Activated CD4-positive, alpha-beta T cell treated with anti-CD3 and anti-CD28 coated beads for 36 hours (primary cell): ENCODE data around the gene PHLPP1. TPM values are rescaled to one million over a fixed set of nuclear protein-coding genes. Genes with fewer than 3 reads are reported as not detected.
A peak's percentile ranks its signal among the peaks of the same experiment; 100 is the strongest.
"Not testable (repeated sequence)": the region's sequence is repeated elsewhere in the genome, so short reads cannot be mapped to it uniquely, and the experiment has no call there.

Experiments used
- ATAC-seq: fragments of 200-7000 bp; cut with Tn5 transposase; one replicate; pipeline ENCODE4 v1.10.0; 2021; ENCODE audit warnings: mild to moderate bottlenecking, moderate library complexity
- CTCF ChIA-PET: fragments of 350-600 bp; sonication (Branson Sonifier 250); formaldehyde crosslinking; loops from one replicate; lab custom pipeline; 2021; ENCODE audit warnings: antibody characterized with exemption; lab: Charles Lee
- POLR2A ChIA-PET: fragments of 350-600 bp; sonication (Branson Sonifier 250); formaldehyde crosslinking; loops from one replicate; lab custom pipeline; 2021; ENCODE audit warnings: antibody characterized with exemption, inconsistent platforms; lab: Charles Lee
- DNase-seq: peaks from one replicate; pipeline ENCODE4 v3.0.0-alpha.2; 2020
- H3K27ac Mint-ChIP-seq: one replicate; pipeline ENCODE4 v1.8.0; 2021; ENCODE audit warnings: mixed read lengths
- H3K27me3 Mint-ChIP-seq: one replicate; pipeline ENCODE4 v1.8.0; 2021; ENCODE audit warnings: mixed read lengths
- H3K36me3 Mint-ChIP-seq: one replicate; pipeline ENCODE4 v1.8.0; 2021; ENCODE audit warnings: low read depth, mixed read lengths
- H3K4me1 Mint-ChIP-seq: one replicate; pipeline ENCODE4 v1.8.0; 2021; ENCODE audit warnings: mixed read lengths
- H3K4me3 Mint-ChIP-seq: one replicate; pipeline ENCODE4 v1.8.0; 2021; ENCODE audit warnings: mild to moderate bottlenecking, moderate library complexity, mixed read lengths
- H3K9me3 Mint-ChIP-seq: one replicate; pipeline ENCODE4 v1.8.0; 2021; ENCODE audit warnings: low read depth, mixed read lengths
- intact Hi-C, 2 experiments: fragments of 100-400 bp; cut with DNase I in 1 of 2; cut with micrococcal nuclease in 1 of 2; formaldehyde crosslinking; loops; one replicate each; pipeline versions ENCODE4 v1.14.2 to v1.15.1; 2022 to 2024; cut with DNase I, micrococcal nuclease
- total RNA-seq, 2 experiments: library from RNA; stranded (reverse); gene quantifications; one replicate each; pipeline ENCODE4 v1.2.3, GENCODE V29; 2021

Gene PHLPP1
- total RNA-seq, 2 experiments from 2014 or later = 6.8 to 8.5 TPM

DNA sequence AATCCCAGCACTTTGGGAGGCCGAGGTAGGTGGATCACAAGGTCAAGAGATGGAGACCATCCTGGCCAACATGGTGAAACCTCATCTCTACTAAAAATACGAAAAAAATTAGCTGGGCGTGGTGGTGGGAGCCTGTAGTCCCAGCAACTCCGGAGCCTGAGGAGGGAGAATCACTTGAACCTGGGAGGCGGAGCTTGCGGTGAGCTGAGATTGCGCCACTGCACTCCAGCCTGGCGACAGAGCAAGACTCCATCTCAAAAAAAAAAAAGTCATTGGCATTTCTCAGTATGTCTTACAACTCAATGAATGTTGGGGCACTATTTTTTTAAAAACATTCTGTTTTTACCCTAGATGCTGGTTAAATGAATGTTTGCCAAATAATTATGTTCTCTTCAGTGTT is 94.1 kb downstream of the PHLPP1 start:
- H3K27me3 Mint-ChIP-seq, DNase-seq, H3K9me3 Mint-ChIP-seq, H3K36me3 Mint-ChIP-seq, H3K4me3 Mint-ChIP-seq, ATAC-seq, H3K4me1 Mint-ChIP-seq, POLR2A ChIA-PET, H3K27ac Mint-ChIP-seq, intact Hi-C loops: not testable (repeated sequence)
- CTCF ChIA-PET = interaction anchor here (0.7 to 0.9 kb wide), 2 partner anchors 778 to 848 kb away, joined by 3 to 4 read pairs; partner anchors contain the start of gene SERPINB13

DNA sequence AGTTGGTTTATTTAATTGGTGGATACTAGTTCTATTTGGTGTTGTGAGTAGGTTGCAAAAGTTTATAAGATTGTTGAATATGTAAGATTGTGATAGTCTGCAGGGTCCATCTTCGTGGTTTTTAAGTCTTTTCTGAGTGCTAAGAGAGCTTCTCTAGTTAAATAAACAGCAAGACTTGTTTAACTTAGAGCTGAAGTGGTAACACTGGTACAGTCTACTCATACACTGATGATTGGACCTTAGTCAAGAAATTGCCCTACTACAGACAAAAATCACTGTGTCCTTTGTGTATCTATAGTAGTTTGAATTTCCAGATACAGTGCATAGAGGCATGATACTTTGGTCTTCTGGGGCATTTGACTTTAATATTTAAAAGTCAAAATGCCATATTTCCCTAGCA is 94.6 kb downstream of the PHLPP1 start:
- Mint-ChIP-seq H3K4me3 (no peak overlapping the region), H3K9me3 (no peaks in the 10 kb centered on the region), H3K4me1 (no peaks in the 10 kb centered on the region), H3K27me3 (no peaks in the 10 kb centered on the region), H3K27ac (no peak overlapping the region), H3K36me3 (no peaks in the 10 kb centered on the region)
- intact Hi-C loops = no loop called here
- POLR2A ChIA-PET = no interaction called here
- no peak for ATAC-seq
- no peak for DNase-seq
- CTCF ChIA-PET = interaction anchor here (0.6 to 0.9 kb wide), 3 partner anchors 133 to 848 kb away, joined by 3 to 4 read pairs (median 3); partner anchors contain the start of gene SERPINB13

DNA sequence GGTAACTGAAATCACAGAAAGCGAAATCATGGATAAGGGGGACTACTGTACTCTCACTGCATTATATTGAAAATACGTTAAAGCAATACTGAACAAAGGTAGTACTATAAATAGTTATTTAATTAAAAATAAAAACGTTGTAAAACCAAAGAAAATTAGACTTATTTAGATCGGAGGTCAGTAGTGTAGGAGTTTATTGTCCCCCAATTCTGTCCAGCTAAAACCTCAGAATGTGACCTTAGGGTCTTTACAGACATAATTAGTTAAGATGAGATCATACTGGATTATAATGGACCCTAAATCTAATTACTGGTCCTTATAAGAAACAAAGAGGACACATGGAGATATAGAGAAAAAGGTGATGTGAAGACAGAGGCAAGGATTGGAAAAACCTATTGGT is 95.3 kb downstream of the PHLPP1 start:
- H3K4me1 Mint-ChIP-seq = no peaks in the 10 kb centered on the region
- no peak overlapping the region for H3K27ac Mint-ChIP-seq
- ChIA-PET CTCF (no interaction called here), POLR2A (no interaction called here)
- intact Hi-C loops = no loop called here
- no peaks in the 10 kb centered on the region for H3K9me3 Mint-ChIP-seq
- no peaks in the 10 kb centered on the region for H3K36me3 Mint-ChIP-seq
- no peaks in the 10 kb centered on the region for H3K27me3 Mint-ChIP-seq
- no peak overlapping the region for H3K4me3 Mint-ChIP-seq
- DNase-seq = no peak
- ATAC-seq = no peak

DNA sequence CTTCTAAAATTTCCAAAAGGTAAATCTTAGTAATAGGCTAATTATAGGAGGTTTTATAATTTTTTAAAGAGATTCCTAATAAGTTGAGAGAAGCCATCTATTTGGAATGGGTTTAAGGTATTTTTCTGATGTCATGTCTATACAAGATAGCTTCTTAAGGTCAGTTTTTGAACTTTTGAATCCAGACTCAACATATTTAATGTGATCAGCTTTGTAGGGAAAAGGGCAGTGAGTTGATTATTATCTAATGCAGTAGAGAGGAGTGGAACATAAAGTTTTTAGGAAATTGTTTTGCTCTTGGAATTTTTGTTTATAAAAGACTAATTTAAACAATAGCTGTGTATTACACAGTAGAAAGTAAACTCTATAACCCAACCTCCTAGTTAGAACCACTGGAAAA is 96.3 kb downstream of the PHLPP1 start:
- H3K4me3 Mint-ChIP-seq = no peak overlapping the region

DNA sequence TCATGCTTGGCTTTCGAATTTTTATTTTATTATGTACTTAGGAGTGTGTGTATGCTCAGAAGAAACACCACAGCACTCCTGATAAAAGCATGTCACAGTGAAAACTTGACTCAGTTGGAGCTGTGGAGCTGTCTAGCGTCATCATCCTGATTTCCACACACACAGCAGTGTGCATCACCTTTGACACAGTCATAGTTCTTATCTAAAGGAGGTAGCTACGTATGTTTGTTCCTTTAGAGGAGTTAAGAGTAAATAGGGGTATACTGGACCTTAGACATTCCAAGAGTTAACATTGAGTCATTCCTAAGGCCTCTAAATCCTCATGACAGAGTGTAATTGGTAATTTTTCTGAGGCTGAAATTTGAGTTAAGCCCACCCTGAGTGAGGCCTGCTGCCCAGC is 96.9 kb downstream of the PHLPP1 start:
- H3K4me3 Mint-ChIP-seq = no peak overlapping the region
- DNase-seq = no peak
- CTCF ChIA-PET = interaction anchor here (1.5 kb wide), 1 partner anchor 9 kb away, joined by 3 read pairs; no protein-coding TSS in a partner anchor
- H3K4me1 Mint-ChIP-seq = no peaks in the 10 kb centered on the region
- no peaks in the 10 kb centered on the region for H3K9me3 Mint-ChIP-seq
- H3K36me3 Mint-ChIP-seq = no peaks in the 10 kb centered on the region
- H3K27ac Mint-ChIP-seq = no peak overlapping the region
- intact Hi-C loops = no loop called here
- H3K27me3 Mint-ChIP-seq = no peaks in the 10 kb centered on the region
- ATAC-seq = no peak
- POLR2A ChIA-PET = interaction anchor here (0.6 kb wide), 1 partner anchor 26 kb away, joined by 3 read pairs; no protein-coding TSS in a partner anchor

More for the DNA sequence above, 96.3 kb downstream of the PHLPP1 start:
- Mint-ChIP-seq H3K9me3 (no peaks in the 10 kb centered on the region), H3K4me1 (no peaks in the 10 kb centered on the region), H3K27me3 (no peaks in the 10 kb centered on the region), H3K27ac (no peak overlapping the region), H3K36me3 (no peaks in the 10 kb centered on the region)
- no peak for ATAC-seq
- CTCF ChIA-PET = interaction anchor here (0.6 to 1.5 kb wide), 2 partner anchors 10 to 109 kb away, joined by 3 read pairs; no protein-coding TSS in a partner anchor
- intact Hi-C loops = no loop called here
- DNase-seq = no peak
- POLR2A ChIA-PET = interaction anchor here (0.6 kb wide), 1 partner anchor 27 kb away, joined by 3 read pairs; no protein-coding TSS in a partner anchor

DNA sequence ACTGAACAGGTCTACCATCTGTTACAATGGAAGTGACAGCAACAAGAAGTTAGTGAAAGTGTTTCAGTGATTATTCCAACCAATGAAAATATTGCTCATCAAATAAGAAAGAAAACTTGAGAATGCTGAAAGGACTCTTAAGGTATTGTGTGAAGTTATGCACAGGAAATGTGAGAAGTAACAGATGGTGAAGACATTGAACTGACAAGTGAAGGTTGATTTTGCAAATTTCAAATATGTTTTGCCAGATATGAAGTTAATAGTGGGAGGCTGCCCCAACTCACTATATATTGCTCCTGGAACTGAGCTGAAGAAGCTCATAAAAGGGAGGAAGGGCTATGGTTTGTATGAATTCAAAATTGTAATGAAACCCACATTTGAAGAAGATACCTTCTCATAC is 97.5 kb downstream of the PHLPP1 start:
- intact Hi-C loops = no loop called here
- DNase-seq (no peak), ATAC-seq (no peak)
- no peak overlapping the region for H3K4me3 Mint-ChIP-seq
- H3K36me3 Mint-ChIP-seq = no peaks in the 10 kb centered on the region
- H3K27ac Mint-ChIP-seq = no peak overlapping the region
- H3K27me3 Mint-ChIP-seq = no peaks in the 10 kb centered on the region
- no peaks in the 10 kb centered on the region for H3K9me3 Mint-ChIP-seq
- ChIA-PET POLR2A (no interaction called here), CTCF (interaction anchor here (1.5 kb wide), 1 partner anchor 9 kb away, joined by 3 read pairs; no protein-coding TSS in a partner anchor)
- no peaks in the 10 kb centered on the region for H3K4me1 Mint-ChIP-seq

DNA sequence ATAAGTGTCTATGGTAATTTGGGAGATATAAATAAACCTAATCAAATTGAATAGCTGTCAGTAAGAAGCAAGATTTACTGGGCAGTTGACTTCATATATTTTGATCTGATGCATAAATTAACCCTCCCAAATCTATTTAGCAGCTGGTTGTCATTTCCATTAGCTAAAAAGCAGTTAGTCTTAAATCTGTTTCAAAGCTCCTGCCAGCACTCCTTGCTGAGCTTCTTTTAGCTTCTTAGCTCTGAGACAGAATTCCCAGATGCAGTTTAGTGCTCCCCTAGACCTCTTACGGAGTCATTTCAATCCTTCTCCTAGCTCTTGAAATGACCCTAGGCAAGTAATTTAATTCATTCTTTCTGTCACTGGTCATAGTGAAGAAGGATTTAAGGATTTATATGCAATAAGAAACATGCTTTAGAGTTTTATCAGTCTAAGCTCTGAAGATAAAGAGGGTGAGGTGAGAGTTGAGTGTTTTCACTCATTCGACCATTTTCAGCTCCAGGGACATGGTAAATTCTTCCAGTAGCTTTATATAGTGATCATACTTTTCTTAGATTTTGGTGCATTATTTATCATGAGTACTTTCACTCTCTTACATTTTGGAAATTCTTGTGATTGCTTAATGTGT is 98.9 kb downstream of the PHLPP1 start:
- no peak overlapping the region for H3K27ac Mint-ChIP-seq
- no peak overlapping the region for H3K4me3 Mint-ChIP-seq
- no peaks in the 10 kb centered on the region for H3K27me3 Mint-ChIP-seq

DNA sequence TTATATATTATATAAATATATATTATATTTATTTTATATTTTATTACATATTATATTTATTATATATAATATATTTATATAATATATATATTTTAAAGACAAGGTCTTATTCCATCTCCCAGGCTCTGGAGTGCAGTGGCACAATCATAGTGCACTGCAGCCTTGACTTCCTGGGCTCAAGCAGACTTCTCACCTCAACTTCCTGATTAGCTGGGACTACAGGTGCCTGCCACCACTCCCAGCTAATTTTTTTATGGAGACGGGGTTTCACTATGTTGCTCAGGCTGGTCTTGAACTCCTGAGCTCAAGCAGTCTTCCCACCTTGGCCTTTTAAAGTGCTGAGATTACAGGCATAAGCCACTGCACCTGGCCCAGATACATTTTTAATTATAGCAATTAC is 110.0 kb downstream of the PHLPP1 start:
- intact Hi-C loops = no loop called here
- no peaks in the 10 kb centered on the region for H3K9me3 Mint-ChIP-seq
- no peak overlapping the region for H3K27ac Mint-ChIP-seq
- ATAC-seq = no peak
- peaks cover 2% of the 10 kb centered on the region for H3K27me3 Mint-ChIP-seq
- POLR2A ChIA-PET = no interaction called here
- H3K4me3 Mint-ChIP-seq = no peak overlapping the region
- DNase-seq = no peak
- peaks cover 7% of the 10 kb centered on the region for H3K4me1 Mint-ChIP-seq
- peaks cover 3% of the 10 kb centered on the region for H3K36me3 Mint-ChIP-seq
- CTCF ChIA-PET = interaction anchor here (0.7 kb wide), 1 partner anchor 201 kb away, joined by 5 read pairs; no protein-coding TSS in a partner anchor

More for the DNA sequence above, 98.9 kb downstream of the PHLPP1 start:
- ChIA-PET CTCF (interaction anchor here (0.8 kb wide), 1 partner anchor 24 kb away, joined by 3 read pairs; no protein-coding TSS in a partner anchor), POLR2A (no interaction called here)
- Mint-ChIP-seq H3K9me3 (no peaks in the 10 kb centered on the region), H3K4me1 (no peaks in the 10 kb centered on the region), H3K36me3 (no peaks in the 10 kb centered on the region)
- DNase-seq (no peak), ATAC-seq (no peak)
- intact Hi-C loops = no loop called here

DNA sequence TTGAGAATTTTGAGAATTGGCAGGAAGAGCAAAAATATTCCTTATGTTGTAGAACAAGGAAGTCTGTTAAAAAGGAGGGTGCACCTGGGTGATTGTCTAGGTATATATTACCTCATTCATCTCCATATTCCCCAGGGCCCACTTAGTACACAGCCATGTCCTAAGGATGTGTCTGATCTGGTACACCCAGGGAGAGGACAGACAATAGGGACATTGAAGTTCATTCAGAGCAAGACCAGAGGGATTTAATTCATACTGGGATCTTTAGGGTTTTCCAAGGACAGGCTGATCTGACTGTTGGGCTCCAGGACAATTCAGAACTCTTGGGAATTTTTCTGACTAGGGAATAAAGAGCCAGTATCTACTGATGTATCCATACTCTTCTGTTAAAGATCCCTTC is 112.1 kb downstream of the PHLPP1 start:
- ChIA-PET POLR2A (no interaction called here), CTCF (interaction anchor here (0.6 kb wide), 1 partner anchor 128 kb away, joined by 4 read pairs; no protein-coding TSS in a partner anchor)
- DNase-seq (no peak), ATAC-seq (no peak)
- Mint-ChIP-seq H3K27me3 (no peaks in the 10 kb centered on the region), H3K4me1 (peaks cover 7% of the 10 kb centered on the region), H3K4me3 (no peak overlapping the region), H3K27ac (no peak overlapping the region), H3K36me3 (peaks cover 7% of the 10 kb centered on the region), H3K9me3 (no peaks in the 10 kb centered on the region)
- intact Hi-C loops = no loop called here

DNA sequence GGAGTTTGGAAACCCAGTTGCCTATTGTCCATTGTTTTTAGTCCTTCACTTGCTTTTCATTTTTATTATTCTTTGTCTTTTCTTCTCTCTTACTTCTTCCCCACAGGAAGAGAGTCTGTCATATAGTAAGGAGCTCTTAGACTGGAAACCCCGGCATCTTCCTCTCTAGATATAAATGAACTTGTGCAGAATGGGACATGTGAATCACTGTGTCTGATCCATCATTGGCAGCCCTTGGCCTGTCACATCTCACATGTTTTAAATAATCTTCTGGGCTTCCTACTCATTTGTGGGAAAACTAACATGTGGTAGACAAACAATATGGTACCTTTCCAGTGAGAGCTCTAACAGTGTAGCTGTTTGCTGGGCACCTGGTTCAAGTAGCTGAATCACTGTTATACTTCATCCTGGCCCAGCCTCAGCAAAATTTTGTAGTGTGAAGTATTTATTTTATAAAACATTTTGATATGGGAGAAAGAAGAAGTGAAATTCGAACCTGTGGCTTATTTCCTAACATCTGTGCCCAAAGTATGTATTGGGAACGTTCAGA is 112.8 kb downstream of the PHLPP1 start:
- Mint-ChIP-seq H3K36me3 (peaks cover 7% of the 10 kb centered on the region), H3K27ac (peak overlapping the region; percentile 10), H3K27me3 (no peaks in the 10 kb centered on the region), H3K9me3 (no peaks in the 10 kb centered on the region), H3K4me1 (peaks cover 7% of the 10 kb centered on the region), H3K4me3 (no peak overlapping the region)
- DNase-seq (no peak), ATAC-seq (peak; percentile 61)
- intact Hi-C loops = no loop called here
- CTCF ChIA-PET = interaction anchor here (0.6 kb wide), 1 partner anchor 269 kb away, joined by 5 read pairs; no protein-coding TSS in a partner anchor
- POLR2A ChIA-PET = no interaction called here

DNA sequence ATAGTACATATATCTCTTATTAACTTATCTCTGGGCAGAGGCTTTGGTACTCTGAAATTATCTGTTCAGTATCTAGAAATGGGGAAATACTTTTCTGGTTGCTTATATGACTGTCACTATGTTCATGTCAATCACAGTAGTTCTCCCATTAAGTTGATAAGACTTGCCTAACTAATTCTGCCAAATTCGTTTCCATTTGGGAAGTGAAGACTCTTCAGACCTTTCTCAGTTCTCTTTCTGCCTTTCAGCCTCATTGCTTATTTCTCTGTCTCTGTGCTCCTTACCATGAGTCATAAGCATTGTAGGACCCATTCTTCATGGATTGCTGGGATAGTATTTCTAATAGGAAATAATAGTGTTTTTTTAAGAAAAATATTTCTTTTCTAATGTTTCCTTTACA is 113.5 kb downstream of the PHLPP1 start:
- no peak for DNase-seq
- no peak overlapping the region for H3K4me3 Mint-ChIP-seq
- no peaks in the 10 kb centered on the region for H3K27me3 Mint-ChIP-seq
- POLR2A ChIA-PET = no interaction called here
- CTCF ChIA-PET = no interaction called here
- H3K9me3 Mint-ChIP-seq = no peaks in the 10 kb centered on the region
- no peak overlapping the region for H3K27ac Mint-ChIP-seq
- H3K4me1 Mint-ChIP-seq = peaks cover 7% of the 10 kb centered on the region
- intact Hi-C loops = no loop called here
- no peak for ATAC-seq
- H3K36me3 Mint-ChIP-seq = peaks cover 7% of the 10 kb centered on the region

DNA sequence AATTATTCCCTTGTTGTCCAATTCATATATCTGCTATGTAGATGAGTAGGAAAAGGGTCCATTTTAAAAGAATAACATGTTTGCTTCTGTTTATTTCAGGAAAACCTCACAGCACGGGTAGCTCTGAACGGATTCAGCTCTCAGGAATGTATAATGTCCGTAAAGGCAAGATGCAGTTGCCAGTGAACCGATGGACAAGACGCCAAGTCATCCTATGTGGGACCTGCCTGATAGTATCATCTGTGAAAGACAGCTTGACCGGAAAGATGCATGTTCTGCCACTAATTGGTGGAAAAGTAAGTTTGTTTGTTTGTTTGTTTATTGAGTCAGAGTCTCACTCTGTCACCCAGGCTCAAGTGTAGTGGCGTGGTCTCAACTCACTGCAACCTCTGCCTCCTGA is 114.6 kb downstream of the PHLPP1 start:
- Mint-ChIP-seq H3K27ac (no peak overlapping the region), H3K36me3 (peaks cover 7% of the 10 kb centered on the region), H3K4me1 (peaks cover 7% of the 10 kb centered on the region), H3K9me3 (no peaks in the 10 kb centered on the region), H3K27me3 (no peaks in the 10 kb centered on the region), H3K4me3 (no peak overlapping the region)
- DNase-seq = no peak
- ATAC-seq = no peak
- ChIA-PET POLR2A (no interaction called here), CTCF (no interaction called here)
- intact Hi-C loops = no loop called here
